K562 (cell line): ENCODE measurements around the gene ACKR3. TPM values are rescaled to one million over a fixed set of nuclear protein-coding genes. Genes with fewer than 3 reads are reported as not detected.

Experiments used
- ATAC-seq: fragments of 200-7000 bp; cut with Tn5 transposase; 3 replicates; pipeline ENCODE4 v1.9.1; 2020; ENCODE audit warnings: moderate library complexity
- BruUV-seq: library from RNA; stranded (reverse); fragments of 400-500 nt; replicated peaks from 2 replicates; lab custom pipeline; 2021; lab: Mats Ljungman, UMichigan
- CTCF ChIA-PET: fragments of 300-600 bp; formaldehyde crosslinking; extraction: SDS; loops from one replicate; lab custom pipeline; 2021; ENCODE audit warnings: low intra/inter-chr PET ratio; lab: Yijun Ruan, JAX
- POLR2A ChIA-PET: fragments of 300-600, 350-650 bp; sonication (Branson Sonifier 250); formaldehyde crosslinking; extraction: SDS; loops from one replicate; lab custom pipeline; 2021; ENCODE audit warnings: antibody characterized with exemption, inconsistent platforms; lab: Yijun Ruan, JAX
- DNase-seq, 4 experiments: peaks; one replicate each; pipeline versions ENCODE4 v3.0.0 to v3.0.0-alpha.2; 2011 to 2018; ENCODE audit warnings: low spot score in 3 of 4, mixed read lengths in 3 of 4; ENCODE audit errors: extremely low read depth in 1 of 4
- FAIRE-seq: peaks from 2 replicates; lab custom pipeline; 2011; peaks lifted over from hg19 to GRCh38; lab: Jason Lieb, UNC
- H2AFZ ChIP-seq: 2 replicates; pipeline ENCODE4 v1.6.0; 2011; ENCODE audit warnings: low read depth, low read length, control low read depth, inconsistent platforms
- H3K27ac ChIP-seq: fragments of 200-600 bp; 3 replicates; pipeline ENCODE4 v1.8.0; 2011; ENCODE audit warnings: low read depth, mild to moderate bottlenecking, control low read depth, inconsistent platforms, low read length, moderate library complexity, mixed read lengths; ENCODE audit errors: extremely low read depth
- H3K27me3 ChIP-seq, 2 experiments: fragments of 300-600 bp in 1 of 2; 2 replicates in 1 of 2; 3 replicates in 1 of 2; pipeline versions ENCODE4 v1.6.0 to v1.8.0; 2011; ENCODE audit warnings: inconsistent platforms in 2 of 2, low read length in 2 of 2, mild to moderate bottlenecking in 1 of 2, mixed read lengths in 1 of 2, moderate library complexity in 1 of 2; ENCODE audit not compliant: control insufficient read depth in 2 of 2, insufficient read depth in 2 of 2
- H3K36me3 ChIP-seq: fragments of 300-600 bp; 3 replicates; pipeline ENCODE4 v1.8.0; 2011; ENCODE audit warnings: mild to moderate bottlenecking, low read length, inconsistent platforms; ENCODE audit not compliant: control insufficient read depth, insufficient read depth
- H3K4me1 ChIP-seq, 2 experiments: fragments of 200-600 bp in 1 of 2; replicated peaks in 1 of 2; 2 replicates in 1 of 2; 3 replicates in 1 of 2; pipeline versions ENCODE4 v1.5.1 to v1.8.0; 2011; ENCODE audit warnings: inconsistent platforms in 2 of 2, low read length in 2 of 2, mild to moderate bottlenecking in 1 of 2, mixed read lengths in 1 of 2, moderate library complexity in 1 of 2; ENCODE audit not compliant: control insufficient read depth in 2 of 2, insufficient read depth in 2 of 2
- H3K4me2 ChIP-seq: 2 replicates; pipeline ENCODE4 v1.6.1; 2011; ENCODE audit warnings: low read length, control low read depth, inconsistent platforms, mixed read lengths; ENCODE audit not compliant: insufficient read depth
- H3K4me3 ChIP-seq: fragments of 200-600 bp; sonication (generic), shearing (Covaris generic); 2 replicates; pipeline ENCODE4 v1.5.1; 2016; ENCODE audit warnings: control low read depth, inconsistent platforms
- H3K79me2 ChIP-seq: fragments of 200-600 bp; 3 replicates; pipeline ENCODE4 v1.8.0; 2011; ENCODE audit warnings: low read length, inconsistent platforms; ENCODE audit not compliant: control insufficient read depth, insufficient read depth
- H3K9ac ChIP-seq, 2 experiments: 2 replicates each; pipeline versions ENCODE4 v1.6.0 to v1.6.1; 2011; ENCODE audit warnings: low read depth in 2 of 2, low read length in 2 of 2, control low read depth in 1 of 2, inconsistent platforms in 1 of 2, mild to moderate bottlenecking in 1 of 2, mixed read lengths in 1 of 2; ENCODE audit not compliant: insufficient read depth in 1 of 2
- H3K9me1 ChIP-seq: one replicate; pipeline ENCODE4 v1.6.0; 2011; ENCODE audit warnings: inconsistent platforms, mild to moderate bottlenecking, low read length, moderate library complexity; ENCODE audit not compliant: control insufficient read depth, insufficient read depth
- H3K9me3 ChIP-seq: replicated peaks from 2 replicates; pipeline ENCODE4 v1.5.1; 2011; ENCODE audit warnings: low read depth, low read length, inconsistent platforms; ENCODE audit not compliant: control insufficient read depth, insufficient read depth
- H4K20me1 ChIP-seq: replicated peaks from 2 replicates; pipeline ENCODE4 v1.6.1; 2011; ENCODE audit warnings: low read length, inconsistent platforms, mixed read lengths; ENCODE audit not compliant: control insufficient read depth, insufficient read depth
- ELF1 ChIP-seq: fragments of 200-800 bp; sonication (Bioruptor generic); IDR thresholded peaks from 2 replicates; pipeline ENCODE4 v1.6.1; 2016; ENCODE audit warnings: missing genetic modification characterization, missing compliant biosample characterization
- KLF6 ChIP-seq: fragments of 250-450 bp; sonication (Bioruptor Pico); IDR thresholded peaks from 2 replicates; pipeline ENCODE4 v1.4.0; 2020; ENCODE audit warnings: mild to moderate bottlenecking, moderate library complexity, borderline replicate concordance
- MYNN ChIP-seq, 2 experiments: sonication (generic); formaldehyde crosslinking in 1 of 2; IDR thresholded peaks; 2 replicates each; pipeline versions ENCODE4 v1.5.0 to v1.6.1; 2016 to 2020; ENCODE audit warnings: antibody characterized with exemption in 1 of 2, missing genetic modification reagents in 1 of 2
- PHF8 ChIP-seq: fragments of 200-600 bp; sonication (generic); IDR thresholded peaks from 2 replicates; pipeline ENCODE4 v1.6.1; 2012; ENCODE audit warnings: mixed run types, mild to moderate bottlenecking, inconsistent platforms, low read length, moderate library complexity, borderline replicate concordance
- ZNF316 ChIP-seq: fragments of 450-650 bp; IDR thresholded peaks from 2 replicates; pipeline ENCODE4 v1.6.1; 2016
- WGBS: fragments of 100-300 bp; shearing (Covaris generic); methylation state at CpG from one replicate; pipeline ENCODE4 v1.1.6; 2016; ENCODE audit warnings: low coverage, mixed read lengths; ENCODE audit not compliant: insufficient coverage; ENCODE audit errors: missing lambda C conversion rate; 5-methylcytosine and 5-hydroxymethylcytosine counted together
- in situ Hi-C: fragments of 300-500 bp; cut with MboI; formaldehyde crosslinking; loops from 4 replicates; pipeline ENCODE4 v1.15.0; 2018; ENCODE audit warnings: inconsistent platforms, mixed read lengths
- intact Hi-C: fragments of 100-400 bp; cut with micrococcal nuclease; formaldehyde crosslinking; loops from 2 replicates; pipeline ENCODE4 v1.14.2; 2022
- polyA plus RNA-seq, 8 experiments: library from polyadenylated mRNA; depleted of rRNA in 4 of 8; stranded (reverse) in 5 of 8; unstranded in 3 of 8; fragments of >200 nt; fragmentation: Nextera tagmentation in 2 of 8; fragmentation: Illumina TruSeq in 1 of 8; extraction: Ambion mirVana in 2 of 8; extraction: Trizol in 1 of 8; gene quantifications; 2 replicates each; pipeline versions ENCODE4 v1.2.1 to v1.2.3, GENCODE V29; 2011 to 2014; ENCODE audit warnings: inconsistent platforms in 1 of 8, missing spikeins in 1 of 8
- total RNA-seq, 7 experiments: library from RNA; depleted of rRNA in 6 of 7; stranded (reverse); fragments of >200 nt in 6 of 7; fragmentation: Illumina TruSeq in 2 of 7; extraction: Trizol in 2 of 7; gene quantifications; 2 replicates each; pipeline versions ENCODE4 v1.2.1 to v1.2.3, GENCODE V29; 2011 to 2021; ENCODE audit warnings: low replicate concordance in 1 of 7
- TF ChIP-seq, protein P1 (sequence below): fragments of 450-650 bp; formaldehyde crosslinking; IDR thresholded peaks from 2 replicates; pipeline ENCODE4 v1.4.0; 2022; ENCODE audit warnings: missing genetic modification characterization

The ACKR3 gene
- total and polyA plus RNA-seq, 9 of the 15 experiments (the other 6 are each of a cell fraction or from before 2014, with no cell fraction given): 0.07 TPM; not detected in 8

DNA sequence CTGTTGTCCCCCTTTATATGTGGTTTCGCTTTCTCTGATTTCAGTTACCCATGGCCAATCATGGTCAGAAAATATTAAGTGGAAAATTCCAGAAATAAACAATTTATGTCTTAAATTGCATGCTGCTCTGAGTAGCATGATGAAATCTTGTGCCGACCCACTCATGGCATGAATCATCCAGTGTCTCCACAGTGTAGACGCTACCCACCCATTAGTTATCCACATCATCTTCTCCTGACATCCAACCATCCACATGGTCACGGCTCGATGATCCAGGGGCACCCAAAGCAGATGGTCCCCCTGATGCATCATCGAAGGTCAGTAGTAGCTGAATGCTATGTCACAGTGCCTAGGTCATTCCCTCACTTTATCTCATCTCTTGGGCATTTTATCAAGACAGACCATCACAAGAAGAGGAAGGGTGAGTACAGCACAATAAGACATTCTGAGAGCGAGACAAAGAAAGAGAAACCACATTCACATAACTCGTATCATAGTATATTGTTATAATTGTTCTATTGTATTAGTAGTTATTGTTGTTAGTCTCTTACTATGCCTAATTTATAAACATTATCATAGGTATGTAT lies 44.1 kb upstream of the ACKR3 start:
- Histone ChIP-seq H4K20me1 (no peaks in the 10 kb centered on the region), H3K9me1 (no peaks in the 10 kb centered on the region), H3K79me2 (no peaks in the 10 kb centered on the region), H3K9me3 (no peaks in the 10 kb centered on the region), H3K9ac (no peak overlapping the region), H3K27me3 (peaks cover 0 to 14% of the 10 kb centered on the region in 2 experiments; a peak in 1 of 5 replicates), H3K36me3 (no peaks in the 10 kb centered on the region), H2AFZ (no peak overlapping the region), H3K4me3 (no peak overlapping the region), H3K27ac (no peak overlapping the region), H3K4me1 (no peaks in the 10 kb centered on the region), H3K4me2 (no peak overlapping the region)
- WGBS: 4% methylated on average over 7 of the region's 8 CpGs
- CTCF ChIA-PET: no interaction called here
- intact Hi-C loops (no loop called here), in situ Hi-C loops (no loop called here)
- POLR2A ChIA-PET: no interaction called here
- BruUV-seq: no TSS peak
- DNase-seq (no peak), ATAC-seq (no peak), FAIRE-seq (no peak)
- TF ChIP-seq KLF6 (CRISPR knock-in tag) (no peak), PHF8 (no peak), ELF1 (tag) (no peak), ZNF316 (no peak), MYNN (IDR thresholded peaks at IDR 0.05) (no peak), MYNN (CRISPR knock-in tag; IDR thresholded peaks at IDR 0.05) (no peak)
- TF ChIP-seq, protein P1, sequence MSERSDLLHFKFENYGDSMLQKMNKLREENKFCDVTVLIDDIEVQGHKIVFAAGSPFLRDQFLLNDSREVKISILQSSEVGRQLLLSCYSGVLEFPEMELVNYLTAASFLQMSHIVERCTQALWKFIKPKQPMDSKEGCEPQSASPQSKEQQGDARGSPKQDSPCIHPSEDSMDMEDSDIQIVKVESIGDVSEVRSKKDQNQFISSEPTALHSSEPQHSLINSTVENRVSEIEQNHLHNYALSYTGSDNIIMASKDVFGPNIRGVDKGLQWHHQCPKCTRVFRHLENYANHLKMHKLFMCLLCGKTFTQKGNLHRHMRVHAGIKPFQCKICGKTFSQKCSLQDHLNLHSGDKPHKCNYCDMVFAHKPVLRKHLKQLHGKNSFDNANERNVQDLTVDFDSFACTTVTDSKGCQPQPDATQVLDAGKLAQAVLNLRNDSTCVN (CRISPR knock-in tag): no peak
